ENCODE measurements around the gene ZBED1.
"Not testable (repeated sequence)": the region's sequence is repeated elsewhere in the genome, so short reads cannot be mapped to it uniquely, and the experiment has no call there.

The ZBED1 gene

DNA sequence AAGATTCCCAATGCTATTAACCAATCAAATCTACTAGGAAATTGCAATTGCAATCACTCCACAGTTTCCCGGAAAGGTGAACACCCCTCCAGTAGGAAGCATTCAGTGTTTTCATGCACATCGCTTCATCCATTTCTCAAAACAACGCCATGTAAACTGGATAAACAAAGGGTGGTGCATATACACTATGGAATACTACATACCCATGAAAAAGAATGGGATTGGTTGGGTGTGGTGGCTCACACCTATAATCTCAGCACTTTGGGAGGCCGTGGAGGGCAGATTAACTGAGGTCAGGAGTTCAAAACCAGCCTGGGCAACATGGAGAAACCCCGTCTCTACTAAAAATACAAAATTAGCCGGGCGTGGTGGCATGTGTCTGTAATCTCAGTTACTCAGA, 29.1 kb downstream of the ZBED1 start:
- no peak for DNase-seq

DNA sequence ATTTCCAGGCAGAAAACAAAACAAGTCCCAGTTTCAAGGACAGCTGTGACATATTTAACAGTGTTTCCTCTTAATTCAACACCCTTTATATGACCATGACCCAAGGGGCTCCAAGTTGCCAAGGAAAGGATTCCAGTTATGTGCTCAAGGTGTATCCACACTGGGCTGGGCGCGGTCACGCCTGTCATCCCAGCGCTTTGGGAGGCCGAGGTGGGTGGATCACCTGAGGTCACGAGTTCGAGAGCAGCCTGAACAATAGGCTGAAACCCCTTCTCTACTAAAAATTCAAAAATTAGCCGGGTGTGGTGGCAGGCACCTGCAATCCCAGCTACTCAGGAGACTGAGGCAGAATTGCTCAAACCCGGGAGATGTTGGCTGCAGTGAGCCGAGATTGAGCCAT, 29.6 kb downstream of the ZBED1 start:
- DNase-seq, result not testable (repeated sequence)

DNA sequence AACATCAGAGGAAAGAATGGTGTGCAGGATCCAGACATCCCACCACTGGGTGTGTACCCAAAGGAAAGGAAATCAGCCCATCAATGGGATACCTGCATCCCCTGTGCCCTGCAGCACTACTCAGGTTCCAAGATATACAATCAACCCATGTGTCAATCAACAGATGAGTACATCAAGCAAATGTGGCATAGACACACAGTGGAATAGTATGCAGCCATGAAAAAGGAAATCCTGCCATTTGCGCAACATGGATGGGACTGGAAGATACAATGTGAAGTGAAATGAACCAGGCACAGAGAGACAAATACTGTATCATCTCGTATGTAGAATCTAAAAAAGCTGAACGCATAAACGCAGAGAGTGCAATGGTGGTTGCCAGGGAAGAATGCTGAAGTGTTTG, 30.9 kb downstream of the ZBED1 start:
- not testable (repeated sequence) for DNase-seq

DNA sequence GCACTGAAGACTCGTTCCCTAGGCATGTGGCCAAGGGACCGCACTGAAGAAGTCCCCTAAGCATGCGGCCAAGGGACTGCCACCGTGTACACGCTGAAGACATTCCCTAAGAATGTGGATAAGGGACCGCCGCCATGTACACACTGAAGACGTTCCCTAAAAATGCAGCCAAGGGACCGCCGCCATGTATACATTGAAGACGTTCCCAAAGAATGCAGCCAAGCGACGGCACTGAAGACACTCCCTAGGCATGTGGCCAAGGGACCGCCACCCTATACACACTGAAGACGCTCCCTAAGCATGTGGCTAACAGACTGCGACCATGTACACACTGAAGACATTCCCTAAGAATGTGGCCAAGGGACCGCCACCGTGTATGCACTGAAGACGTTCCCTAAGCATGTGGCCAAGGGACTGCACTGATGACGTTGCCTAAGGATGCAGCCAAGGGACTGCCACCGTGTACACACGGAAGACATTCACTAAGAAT, 31.5 kb downstream of the ZBED1 start:
- DNase-seq, result no peak

DNA sequence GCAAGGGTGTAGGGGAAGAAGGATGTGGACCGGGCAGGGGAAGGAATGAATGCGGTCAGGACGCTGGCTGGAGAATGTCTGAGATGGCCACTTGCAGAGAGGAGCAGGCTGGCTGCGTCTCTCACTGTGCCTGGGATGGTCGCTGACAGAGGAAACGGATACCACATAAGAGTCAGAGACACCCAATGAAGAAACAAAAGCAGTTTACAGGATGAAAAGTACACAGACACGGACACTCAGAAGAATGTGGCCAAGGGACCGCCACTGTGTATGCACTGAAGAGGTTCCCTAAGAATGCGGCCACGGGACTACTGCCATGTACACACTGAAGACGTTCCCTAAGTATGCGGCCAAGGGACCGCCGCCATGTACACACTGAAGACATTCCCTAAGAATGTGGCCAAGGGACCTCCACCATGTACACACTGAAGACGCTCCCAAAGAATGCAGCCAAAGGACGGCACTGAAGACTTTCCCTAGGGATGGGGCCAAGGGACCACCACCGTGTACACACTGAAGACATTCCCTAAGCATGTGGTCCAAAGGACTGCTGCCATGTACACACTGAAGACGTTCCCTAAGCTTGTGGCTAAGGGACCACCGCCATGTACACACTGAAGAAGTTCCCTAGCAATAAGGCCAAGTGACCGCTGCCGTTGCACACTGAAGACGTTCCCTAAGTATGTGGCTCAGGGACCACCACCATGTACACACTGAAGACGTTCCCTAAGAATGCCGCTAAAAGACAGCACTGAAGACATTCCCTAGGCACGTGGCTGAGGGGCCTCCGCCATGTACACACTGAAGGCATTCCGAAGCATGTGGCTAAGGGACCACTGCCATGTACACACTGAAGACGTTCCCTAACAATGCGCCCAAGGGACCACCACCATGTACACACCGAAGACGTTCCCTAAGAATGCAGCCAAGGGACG, 32.2 kb downstream of the ZBED1 start:
- no peak for DNase-seq

DNA sequence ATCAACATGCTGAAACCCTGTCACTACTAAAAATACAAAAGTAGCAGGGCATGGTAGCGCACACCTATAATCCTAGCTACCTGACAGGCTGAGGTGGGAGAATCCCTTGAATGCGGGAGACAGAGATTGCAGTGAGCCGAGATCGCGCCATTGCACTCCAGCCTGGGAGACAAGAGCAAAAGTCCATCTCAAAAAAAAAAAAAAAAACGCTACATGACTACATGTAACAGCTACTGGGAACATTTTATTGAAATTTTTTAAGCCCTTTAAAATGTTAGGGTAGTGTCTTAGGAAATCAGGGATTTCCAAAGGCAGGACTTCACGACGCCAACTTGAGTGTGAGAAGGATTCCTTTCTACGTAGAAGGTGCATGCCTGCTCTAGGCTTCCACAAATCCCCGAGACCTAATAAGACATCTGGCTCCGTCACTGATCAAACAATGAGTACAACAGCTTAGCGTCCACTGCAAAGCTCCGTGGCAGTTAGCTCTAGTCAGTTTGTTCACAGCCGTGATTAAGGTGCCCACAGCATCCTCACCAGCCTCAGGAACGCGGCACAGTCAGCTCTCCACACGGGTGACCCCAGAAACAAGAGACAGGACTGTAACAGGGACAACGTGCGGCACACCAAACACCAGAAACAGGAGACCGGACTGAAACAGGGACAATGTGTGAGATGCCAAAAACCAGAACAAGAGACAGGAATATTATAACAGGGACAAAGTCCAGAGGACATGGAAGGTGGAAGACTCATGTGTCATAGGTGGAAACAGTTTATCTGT, 33.7 kb downstream of the ZBED1 start:
- DNase-seq, result no peak

DNA sequence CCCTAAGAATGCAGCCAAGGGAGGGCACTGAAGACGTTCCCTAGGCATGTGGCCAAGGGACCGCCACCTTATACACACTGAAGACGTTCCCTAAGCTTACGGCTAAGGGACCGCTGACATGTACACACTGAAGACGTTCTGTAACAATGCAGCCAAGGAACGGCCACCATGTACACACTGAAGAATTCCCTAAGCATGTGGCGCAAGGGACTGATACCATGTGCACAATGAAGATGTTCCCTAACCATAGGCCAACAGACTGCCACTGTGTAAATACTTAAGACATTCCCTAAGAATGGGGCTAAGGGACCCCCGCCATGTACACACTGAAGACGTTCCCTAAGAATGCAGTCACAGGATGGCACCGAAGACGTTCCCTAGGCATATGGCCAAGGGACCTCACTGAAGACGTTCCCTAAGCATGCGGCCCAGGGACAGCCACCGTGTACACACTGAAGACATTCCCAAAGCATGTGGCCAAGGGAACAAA, 36.1 kb downstream of the ZBED1 start:
- no peak for DNase-seq

DNA sequence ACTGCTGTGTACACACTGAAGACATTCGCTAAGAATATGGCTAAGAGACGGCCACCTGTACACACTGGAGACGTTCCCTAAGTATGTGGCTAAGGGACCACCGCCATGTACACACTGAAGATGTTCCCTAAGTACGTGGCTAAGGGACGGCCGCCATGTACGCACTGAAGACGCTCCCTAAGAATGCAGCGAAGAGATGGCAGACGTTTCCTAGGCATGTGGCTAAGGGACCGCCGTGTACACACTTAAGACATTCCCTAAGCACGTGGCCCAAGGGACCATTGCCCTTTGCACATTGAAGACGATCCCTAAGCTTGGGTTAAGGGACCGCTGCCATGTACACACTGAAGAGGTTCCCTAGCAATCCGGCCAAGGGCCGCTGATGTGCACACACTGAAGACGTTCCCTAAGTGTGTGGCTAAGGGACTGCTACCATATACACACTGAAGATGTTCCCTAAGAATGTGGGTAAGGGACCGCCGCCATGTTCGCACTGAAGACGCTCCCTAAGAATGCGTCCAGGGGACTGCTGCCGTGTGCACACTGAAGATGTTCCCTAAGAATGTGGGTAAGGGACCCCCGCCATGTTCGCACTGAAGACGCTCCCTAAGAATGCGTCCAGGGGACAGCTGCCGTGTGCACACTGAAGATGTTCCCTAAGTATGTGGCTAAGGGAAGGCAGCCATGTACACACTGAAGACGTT, 36.7 kb downstream of the ZBED1 start:
- no peak for DNase-seq

DNA sequence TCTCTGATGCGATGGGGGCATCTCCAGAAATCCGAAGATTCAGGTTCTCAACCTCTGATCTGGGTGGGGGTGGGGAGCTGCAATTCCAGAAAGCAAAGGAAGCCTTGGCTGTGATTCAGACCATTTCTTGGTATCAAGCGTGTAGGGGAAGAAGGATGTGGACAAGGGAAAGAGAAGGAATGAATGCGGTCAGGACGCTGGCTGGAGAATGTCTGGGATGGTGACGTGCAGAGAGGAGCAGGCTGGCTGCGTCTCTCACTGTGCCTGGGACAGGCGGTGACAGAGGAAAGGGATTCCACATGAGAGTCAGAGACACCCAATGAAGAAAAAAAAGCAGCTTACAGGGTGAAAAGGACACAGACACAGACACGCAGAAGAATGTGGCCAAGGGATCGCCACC, 37.3 kb downstream of the ZBED1 start:
- not testable (repeated sequence) for DNase-seq

DNA sequence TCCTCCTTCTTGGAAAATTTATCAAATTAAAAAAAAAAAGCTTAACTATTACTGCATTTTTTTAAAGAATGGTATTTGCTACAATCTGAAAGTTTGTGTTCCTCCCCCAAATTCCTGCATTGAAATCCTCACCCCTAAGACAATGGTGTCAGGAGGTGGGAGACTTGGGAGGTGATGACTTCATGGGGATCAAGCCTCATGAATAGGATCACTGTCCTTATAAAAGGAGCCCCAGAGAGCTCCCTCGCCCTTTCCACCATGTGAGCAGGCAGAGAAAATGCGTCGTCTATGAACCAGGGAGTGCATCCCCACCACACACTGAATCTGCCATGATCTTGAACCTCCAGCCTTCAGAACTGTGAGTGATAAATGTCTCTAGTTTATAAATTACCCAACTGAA, 38.0 kb downstream of the ZBED1 start:
- no peak for DNase-seq

DNA sequence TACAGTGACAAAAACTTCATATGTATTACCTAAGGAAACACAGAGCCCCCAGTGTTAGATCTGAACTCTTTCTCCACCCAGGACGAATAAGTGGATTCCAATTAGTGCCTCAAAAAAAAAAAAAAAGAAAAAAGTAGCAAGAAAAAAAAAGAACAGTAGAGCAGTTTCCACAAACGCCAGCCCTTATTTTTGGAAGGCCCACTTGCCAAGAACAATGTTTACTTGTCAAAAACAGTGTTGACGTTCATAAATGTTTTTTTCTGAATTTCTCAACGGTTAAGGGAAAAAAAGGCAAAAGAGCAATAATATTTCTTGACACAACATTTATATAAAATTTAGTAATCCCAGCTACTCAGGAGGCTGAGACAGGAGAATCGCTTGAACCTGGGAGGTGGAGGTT, 38.7 kb downstream of the ZBED1 start:
- no peak for DNase-seq

DNA sequence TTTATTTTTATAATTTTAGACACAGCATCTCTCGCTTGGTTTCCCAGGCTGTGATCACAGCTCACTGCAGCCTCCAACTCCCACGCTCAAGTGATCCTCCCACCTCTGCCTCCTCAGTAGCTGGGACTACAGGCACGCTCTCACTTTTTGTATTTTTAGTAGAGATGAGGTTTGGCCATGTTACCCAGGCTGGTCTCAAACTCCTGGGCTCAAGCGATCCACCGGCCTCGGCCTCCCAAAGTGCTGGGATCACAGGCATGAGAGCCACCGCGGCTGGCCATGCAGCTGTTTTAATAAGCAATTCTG, 39.1 kb downstream of the ZBED1 start:
- DNase-seq, result no peak

DNA sequence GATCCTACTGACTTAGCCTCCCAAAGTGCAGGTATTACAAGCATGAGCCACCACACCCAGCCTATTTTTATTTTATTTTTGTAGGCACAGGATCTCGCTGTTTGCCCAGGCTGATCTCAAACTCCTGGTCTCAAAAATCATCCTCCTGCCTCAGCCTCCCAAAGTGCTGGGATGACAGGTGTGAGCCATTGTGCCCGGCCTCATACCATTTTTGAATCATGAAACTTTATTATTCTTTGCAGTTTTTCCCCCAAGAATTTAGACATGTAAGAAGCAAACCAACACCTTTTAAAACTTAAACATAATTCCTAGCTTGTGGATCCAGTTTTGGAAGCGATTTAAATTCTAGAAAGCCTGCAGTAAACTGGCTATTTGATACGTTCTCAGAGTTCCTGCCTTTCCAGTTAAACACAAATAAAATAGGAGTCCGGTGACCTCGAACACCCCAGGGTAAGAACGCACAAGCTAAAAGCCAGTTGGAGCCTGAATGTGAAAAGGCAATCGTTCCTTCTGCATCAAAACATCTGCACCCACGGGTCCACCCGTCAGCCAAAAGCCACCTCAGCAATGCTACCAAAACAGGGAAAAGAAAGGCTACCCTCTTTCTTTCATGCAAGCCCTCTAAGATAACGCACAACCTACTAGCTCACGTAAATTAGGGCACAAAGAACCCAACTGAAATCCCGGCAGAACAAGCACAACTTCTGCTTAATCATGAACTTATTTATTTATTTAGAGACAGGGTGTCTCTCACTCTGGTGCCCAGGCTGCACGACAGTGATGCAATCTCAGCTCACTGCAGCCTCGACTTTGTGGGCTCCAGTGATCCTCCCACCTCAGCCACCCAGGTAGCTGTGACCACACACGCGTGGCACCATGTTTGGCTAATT, 39.7 kb downstream of the ZBED1 start:
- not testable (repeated sequence) for DNase-seq

DNA sequence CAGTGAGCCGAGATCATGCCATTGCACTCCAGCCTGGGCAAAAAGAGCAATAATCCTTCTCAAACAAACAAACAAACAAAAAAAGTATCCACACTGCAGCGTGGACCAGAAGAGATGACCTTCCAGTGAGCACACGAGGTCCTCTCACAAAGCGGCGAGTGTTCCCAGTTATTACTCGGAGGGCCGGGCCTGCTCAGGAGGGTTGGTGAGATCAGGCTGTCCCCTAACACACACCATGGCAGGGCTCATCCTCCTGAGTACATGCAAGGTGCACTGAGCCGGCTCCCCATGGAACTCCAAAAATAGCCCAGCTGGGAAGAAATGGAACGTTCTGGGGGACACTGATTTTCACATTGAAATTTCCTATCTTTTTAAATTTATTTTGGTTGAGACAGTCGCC, 40.7 kb downstream of the ZBED1 start:
- not testable (repeated sequence) for DNase-seq

DNA sequence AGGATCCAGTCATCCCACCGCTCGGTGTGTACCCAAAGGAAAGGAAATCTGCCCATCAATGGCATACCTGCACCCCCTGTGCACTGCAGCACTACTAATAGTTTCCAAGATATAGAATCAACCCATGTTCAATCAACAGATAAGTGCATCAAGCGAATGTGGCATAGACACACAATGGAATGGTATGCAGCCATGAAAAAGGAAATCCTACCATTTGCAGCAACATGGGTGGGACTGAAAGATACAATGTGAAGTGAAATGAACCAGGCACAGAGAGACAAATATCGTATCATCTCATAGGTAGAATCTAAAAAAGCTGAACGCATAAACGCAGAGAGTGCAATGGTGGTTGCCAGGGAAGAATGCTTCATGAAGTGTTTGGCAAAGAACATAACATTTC, 42.5 kb downstream of the ZBED1 start:
- DNase-seq, result no peak

DNA sequence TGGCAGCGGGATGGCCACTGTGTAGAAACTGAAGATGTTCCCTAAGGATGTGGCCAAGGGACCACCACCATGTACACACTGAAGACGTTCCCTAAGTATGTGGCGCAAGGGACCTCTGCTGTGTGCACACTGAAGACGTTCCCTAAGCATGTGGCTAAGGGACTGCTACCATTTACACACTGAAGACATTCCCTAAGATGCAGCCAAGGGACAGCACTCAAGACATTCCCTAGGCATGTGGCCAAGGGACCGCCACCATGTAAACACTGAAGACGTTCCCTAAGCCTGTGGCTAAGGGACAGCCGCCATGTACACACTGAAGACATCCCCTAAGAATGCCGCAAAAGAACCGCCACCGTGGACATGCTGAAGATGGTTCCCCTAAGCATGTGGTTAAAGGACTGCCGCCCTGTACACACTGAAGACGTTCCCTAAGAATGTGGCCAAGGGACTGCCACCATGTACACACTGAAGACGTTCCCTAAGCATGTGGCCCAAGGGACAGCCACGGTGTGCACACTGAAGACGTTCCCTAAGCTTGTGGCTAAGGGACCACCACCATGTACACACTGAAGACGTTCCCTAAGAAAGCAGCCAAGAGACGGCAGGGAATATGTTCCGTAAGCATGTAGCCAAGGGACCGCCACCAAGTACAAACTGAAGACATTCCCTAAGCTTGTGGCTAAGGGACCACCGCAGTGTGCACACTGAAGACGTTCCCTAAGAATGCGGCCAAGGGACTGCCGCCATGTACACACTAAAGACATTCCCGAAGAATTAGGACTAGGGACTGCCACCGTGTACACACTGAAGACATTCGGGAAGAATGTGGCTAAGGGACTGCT, 43.3 kb downstream of the ZBED1 start:
- DNase-seq, result no peak

DNA sequence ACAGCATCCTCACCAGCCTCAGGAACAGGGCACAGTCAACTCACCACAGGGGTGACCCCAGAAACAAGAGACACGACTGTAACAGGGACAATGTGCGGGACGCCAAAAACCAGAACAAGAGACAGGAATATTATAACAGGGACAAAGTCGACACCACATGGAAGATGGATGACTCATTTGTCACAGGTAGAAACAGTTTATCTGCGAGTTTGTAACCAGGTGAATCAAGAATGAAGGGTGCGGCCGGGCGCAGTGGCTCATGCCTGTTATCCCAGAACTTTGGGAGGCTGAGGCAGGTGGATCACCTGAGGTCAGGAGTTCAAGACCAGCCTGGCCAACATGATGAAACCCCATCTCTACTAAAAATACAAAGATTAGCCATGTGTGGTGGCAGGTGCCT, 44.7 kb downstream of the ZBED1 start:
- not testable (repeated sequence) for DNase-seq

DNA sequence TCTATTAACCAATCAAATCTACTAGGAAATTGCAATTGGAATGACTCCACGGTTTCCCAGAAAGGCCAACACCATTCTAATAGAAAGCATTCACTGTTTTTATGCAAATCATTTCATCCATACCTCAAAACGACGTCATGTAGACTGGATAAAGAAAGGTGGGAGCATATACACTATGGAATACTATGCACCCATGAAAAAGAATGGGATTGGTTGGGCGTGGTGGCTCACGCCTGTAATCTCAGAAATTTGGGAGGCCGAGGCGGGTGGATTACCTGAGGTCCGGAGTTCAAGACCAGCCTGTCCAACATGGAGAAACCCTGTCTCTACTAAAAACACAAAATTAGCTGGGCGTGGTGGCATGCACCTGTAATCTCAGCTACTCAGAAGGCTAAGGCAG, 46.2 kb downstream of the ZBED1 start:
- DNase-seq, result not testable (repeated sequence)

DNA sequence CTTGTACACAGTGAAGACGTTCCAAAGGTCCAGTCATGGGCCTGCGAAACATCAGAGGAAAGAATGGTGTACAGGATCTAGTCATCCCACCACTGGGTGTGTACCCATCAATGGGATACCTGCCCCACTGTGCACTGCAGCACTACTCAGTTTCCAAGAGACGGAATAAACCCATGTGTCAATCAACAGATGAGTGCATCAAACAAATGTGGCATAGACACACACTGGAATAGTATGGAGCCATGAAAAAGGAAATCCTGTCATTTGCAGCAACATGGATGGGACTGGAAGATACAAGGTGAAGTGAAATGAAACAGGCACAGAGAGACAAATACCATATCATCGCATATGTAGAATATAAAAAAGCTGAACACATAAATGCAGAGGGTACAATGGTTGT, 48.0 kb downstream of the ZBED1 start:
- DNase-seq, result no peak

DNA sequence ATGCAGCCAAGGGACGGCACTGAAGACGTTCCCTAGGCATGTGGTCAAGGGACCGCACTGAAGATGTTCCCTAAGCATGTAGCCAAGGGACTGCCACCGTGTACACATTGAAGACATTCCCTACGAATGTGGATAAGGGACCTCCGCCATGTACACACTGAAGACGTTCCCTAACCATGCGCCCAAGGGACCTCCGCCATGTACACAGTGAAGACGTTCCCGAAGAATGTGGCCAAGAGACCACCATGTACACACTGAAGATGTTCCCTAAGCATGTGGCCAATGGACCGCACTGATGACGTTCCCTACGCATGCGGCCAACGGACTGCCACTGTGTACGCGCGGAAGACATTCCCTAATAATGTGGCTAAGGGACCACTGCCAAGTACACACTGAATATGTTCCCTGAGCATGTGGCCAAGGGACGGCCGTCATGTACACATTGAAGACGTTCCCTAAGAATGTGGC, 48.4 kb downstream of the ZBED1 start:
- DNase-seq, result no peak
